22Rv1 (cell line): ENCODE measurements around the gene SNX4.
"Not testable (repeated sequence)": the region's sequence is repeated elsewhere in the genome, so short reads cannot be mapped to it uniquely, and the experiment has no call there.

Source experiments
- H3K27ac ChIP-seq: fragments of 450-650 bp; 2 replicates; pipeline ENCODE4 v1.5.1; 2017
- ZFX ChIP-seq: fragments of 450-650 bp; IDR thresholded peaks from 2 replicates; pipeline ENCODE4 v1.6.1; 2017; ENCODE audit warnings: antibody characterized with exemption, borderline replicate concordance
- TF ChIP-seq, protein P1 (sequence below): fragments of 450-650 bp; IDR thresholded peaks from 2 replicates; pipeline ENCODE4 v1.5.1; 2017; ENCODE audit warnings: mild to moderate bottlenecking

The SNX4 gene

DNA sequence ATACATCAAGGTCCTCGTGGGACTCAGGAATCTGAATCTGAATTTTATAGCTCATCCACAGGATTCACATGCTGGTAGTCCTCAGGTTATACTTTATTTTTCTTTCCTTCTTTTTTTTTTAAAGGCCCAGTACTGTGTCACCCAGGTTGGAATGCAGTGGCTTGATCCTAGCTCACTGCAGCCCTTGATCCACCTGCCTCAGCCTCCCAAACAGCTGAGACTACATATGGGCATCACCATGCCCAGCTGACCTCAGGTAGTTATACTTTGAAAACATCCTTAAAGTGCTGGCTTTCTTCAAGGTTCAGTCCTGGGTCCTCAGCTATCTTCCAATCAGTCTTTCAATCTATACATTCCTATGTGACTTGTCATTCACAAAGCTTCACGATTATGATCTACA, 38.2 kb downstream of the SNX4 start:
- TF ChIP-seq, protein P1, sequence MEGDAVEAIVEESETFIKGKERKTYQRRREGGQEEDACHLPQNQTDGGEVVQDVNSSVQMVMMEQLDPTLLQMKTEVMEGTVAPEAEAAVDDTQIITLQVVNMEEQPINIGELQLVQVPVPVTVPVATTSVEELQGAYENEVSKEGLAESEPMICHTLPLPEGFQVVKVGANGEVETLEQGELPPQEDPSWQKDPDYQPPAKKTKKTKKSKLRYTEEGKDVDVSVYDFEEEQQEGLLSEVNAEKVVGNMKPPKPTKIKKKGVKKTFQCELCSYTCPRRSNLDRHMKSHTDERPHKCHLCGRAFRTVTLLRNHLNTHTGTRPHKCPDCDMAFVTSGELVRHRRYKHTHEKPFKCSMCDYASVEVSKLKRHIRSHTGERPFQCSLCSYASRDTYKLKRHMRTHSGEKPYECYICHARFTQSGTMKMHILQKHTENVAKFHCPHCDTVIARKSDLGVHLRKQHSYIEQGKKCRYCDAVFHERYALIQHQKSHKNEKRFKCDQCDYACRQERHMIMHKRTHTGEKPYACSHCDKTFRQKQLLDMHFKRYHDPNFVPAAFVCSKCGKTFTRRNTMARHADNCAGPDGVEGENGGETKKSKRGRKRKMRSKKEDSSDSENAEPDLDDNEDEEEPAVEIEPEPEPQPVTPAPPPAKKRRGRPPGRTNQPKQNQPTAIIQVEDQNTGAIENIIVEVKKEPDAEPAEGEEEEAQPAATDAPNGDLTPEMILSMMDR: no peak
- TF ChIP-seq ZFX: no peak
- H3K27ac ChIP-seq: no peak overlapping the region

DNA sequence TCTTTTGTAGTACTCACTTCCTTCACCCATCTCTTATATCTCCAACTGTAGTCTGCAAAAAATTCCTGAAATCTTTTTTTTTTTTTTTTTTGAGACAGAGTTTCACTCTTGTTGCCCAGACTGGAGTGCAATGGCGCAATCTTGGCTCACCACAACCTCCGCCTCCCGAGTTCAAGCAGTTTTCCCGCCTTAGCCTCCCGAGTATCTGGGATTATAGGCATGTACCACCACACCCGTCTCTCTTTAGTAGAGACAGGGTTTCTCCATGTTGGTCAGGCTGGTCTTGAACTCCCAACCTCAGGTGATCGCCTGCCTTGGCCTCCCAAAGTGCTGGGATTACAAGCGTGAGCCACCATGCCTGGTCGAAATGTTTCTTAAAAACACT, 38.6 kb downstream of the SNX4 start:
- H3K27ac ChIP-seq: not testable (repeated sequence)

DNA sequence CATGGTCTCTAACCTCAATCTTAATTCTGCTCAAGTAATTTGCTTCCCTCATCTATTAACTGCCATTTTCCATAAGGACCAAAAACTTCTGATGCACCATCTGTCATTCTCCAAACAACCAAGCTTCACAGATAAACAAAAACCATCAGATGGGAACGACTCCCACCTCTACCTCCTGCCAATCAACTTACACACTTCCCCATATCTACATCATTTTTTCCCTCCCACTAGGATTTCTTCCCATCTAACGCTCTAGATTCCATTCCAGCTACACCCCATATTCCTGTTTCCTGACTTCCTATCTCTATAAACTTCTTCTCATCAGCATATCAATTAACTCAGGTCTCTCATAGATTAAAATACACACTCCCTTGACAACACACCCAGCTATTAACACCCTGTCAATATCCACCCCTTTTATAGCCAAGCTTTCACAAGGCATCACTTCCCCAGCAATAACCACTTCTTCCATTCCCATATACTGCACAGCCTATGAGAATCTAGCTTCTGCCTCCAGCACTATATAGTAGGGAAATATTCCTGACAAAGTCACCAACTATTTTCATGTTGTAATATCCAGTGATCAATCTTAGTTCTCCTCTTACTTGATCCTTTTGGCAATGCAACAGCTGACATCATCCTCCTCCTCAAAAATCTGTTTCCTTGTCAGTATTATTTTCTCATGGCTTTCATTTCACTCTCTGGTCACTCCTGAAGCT, 39.2 kb downstream of the SNX4 start:
- H3K27ac ChIP-seq: no peak overlapping the region
- TF ChIP-seq, protein P1: no peak
- TF ChIP-seq ZFX: no peak

DNA sequence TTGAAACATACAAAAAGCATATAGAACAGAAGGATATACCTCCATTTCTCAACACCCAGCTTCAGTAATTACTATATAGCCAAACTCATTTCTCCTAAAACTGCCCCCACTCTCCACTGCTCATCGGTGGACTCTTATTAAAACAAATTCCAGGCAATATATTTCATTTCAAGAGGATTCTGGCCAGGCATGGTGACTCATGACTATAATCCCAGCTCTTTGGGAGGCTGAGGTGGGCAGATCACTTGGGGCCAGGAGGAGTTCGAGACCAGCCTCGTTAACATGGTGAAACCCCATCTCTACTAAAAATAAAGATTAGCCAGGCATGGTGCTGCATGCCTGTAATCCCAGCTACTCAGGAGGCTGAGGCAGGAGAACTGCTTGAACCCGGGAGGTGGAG, 40.9 kb downstream of the SNX4 start:
- TF ChIP-seq ZFX: no peak
- TF ChIP-seq, protein P1: no peak
- H3K27ac ChIP-seq: no peak overlapping the region

DNA sequence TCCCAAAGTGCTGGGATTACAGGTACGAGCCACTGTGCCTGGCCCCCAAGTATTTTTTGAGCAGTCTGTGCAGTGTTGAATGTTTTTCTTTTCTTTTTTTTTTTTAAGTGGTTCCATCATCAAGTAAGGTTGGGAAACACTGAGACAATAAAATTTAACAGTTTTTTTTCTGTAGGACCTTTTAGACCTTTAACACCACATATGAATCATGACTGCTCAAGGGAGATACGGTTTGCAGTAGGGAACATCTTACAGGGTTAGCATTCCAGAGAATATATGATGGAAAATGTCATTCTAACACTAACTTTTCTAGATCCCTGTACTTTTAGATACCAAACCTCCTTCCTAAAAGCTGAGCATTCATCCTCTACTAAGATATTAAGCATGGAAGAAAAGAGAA, 41.7 kb downstream of the SNX4 start:
- H3K27ac ChIP-seq: no peak overlapping the region
- TF ChIP-seq, protein P1: no peak
- TF ChIP-seq ZFX: no peak

DNA sequence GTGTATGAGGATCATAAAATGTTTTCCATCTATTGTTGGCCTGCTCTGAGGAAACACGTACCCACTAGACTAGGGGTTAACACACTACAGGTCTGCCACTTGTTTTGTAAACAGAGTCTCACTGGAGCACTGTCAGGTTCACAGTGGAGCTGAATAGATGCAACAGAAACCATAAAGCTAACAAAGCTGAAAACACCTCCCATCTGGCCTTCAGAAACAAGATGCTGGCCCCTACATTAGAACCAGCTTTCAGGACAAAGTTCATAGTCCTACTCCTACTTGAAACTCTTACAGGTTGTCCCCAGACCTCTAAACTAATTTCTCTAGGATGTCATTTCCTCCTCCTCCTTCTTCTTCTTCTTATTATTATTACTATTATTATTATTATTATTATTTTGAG, 42.3 kb downstream of the SNX4 start:
- H3K27ac ChIP-seq: no peak overlapping the region
- TF ChIP-seq, protein P1: no peak
- no peak for TF ChIP-seq ZFX

DNA sequence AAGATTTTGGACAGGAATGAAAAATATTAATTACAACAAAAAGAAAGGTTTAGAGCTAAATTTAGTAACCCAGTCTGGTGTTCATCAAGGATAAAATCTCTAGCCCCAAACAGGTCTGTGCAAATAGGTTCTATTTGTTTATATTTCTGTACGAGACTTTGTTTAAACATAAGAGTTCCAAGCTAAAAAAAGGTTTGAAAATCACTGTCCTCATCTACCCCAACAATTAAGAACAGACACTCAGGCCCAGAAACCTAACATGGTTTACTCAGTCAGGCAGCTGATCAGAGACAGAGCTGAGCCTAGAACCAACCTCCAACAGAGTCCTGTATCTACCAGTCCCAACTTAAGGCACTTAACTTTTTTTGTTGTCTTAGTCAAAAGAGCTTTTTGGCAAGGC, 49.3 kb downstream of the SNX4 start:
- no peak overlapping the region for H3K27ac ChIP-seq
- TF ChIP-seq ZFX: no peak
- TF ChIP-seq, protein P1: no peak

DNA sequence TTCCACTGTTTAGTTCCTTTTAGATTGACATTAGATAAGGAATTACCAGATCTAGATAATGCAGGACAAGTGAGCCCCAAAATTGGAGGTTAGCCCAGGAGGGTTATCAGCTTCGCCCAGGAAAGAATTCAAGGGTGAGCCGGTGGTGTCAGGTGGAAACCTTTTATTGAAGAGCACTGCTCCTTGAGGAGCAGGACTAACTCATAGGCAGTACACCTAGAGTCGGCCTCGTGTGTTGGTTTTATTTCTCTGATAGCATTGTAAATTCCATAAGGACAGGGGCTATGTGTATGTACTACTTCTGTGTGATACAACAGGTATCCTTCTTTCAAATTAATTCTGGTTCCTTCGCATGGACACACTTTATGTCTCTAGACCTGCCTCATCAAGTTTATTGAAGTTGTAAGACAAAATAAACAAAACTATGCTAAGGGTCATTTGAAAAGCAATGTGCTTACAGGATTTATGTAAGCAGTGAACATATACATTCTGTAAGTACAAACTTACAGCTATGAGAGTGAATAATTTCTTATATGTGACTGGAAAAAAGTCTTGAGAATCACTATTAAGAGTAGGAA, 57.2 kb downstream of the SNX4 start:
- TF ChIP-seq ZFX: no peak
- TF ChIP-seq, protein P1: no peak
- no peak overlapping the region for H3K27ac ChIP-seq
